H9 (cell line): ENCODE data around the gene MAP3K7. TPM values are rescaled to one million over a fixed set of nuclear protein-coding genes. Genes with fewer than 3 reads are reported as not detected.
A peak's percentile ranks its signal among the peaks of the same experiment; 100 is the strongest.

Experiments used
- DNase-seq: peaks from one replicate; pipeline ENCODE4 v3.0.0-alpha.2; 2017
- H2AFZ ChIP-seq: one replicate; pipeline ENCODE4 v1.6.1; 2013; ENCODE audit warnings: mild to moderate bottlenecking, low read length, control low read depth, moderate library complexity
- H2AK5ac ChIP-seq: 2 replicates; pipeline ENCODE4 v1.6.1; 2013; ENCODE audit warnings: low read length, control low read depth, mixed read lengths; ENCODE audit not compliant: insufficient read length
- H2BK120ac ChIP-seq: one replicate; pipeline ENCODE4 v1.6.1; 2013; ENCODE audit warnings: low read depth, mild to moderate bottlenecking, low read length, control low read depth, inconsistent platforms; ENCODE audit not compliant: poor library complexity, severe bottlenecking
- H2BK12ac ChIP-seq: 2 replicates; pipeline ENCODE4 v1.6.1; 2013; ENCODE audit warnings: low read length, control low read depth, mixed read lengths, low read depth; ENCODE audit not compliant: insufficient read length
- H2BK15ac ChIP-seq: 2 replicates; pipeline ENCODE4 v1.6.1; 2013; ENCODE audit warnings: low read depth, low read length, control low read depth
- H2BK20ac ChIP-seq: one replicate; pipeline ENCODE4 v1.6.1; 2013; ENCODE audit warnings: low read depth, mild to moderate bottlenecking, low read length, control low read depth, inconsistent platforms; ENCODE audit not compliant: poor library complexity, severe bottlenecking
- H2BK5ac ChIP-seq: 2 replicates; pipeline ENCODE4 v1.6.1; 2013; ENCODE audit warnings: low read length, control low read depth, mixed read lengths; ENCODE audit not compliant: insufficient read length
- H3K14ac ChIP-seq: 2 replicates; pipeline ENCODE4 v1.6.1; 2013; ENCODE audit warnings: low read length, control low read depth; ENCODE audit not compliant: insufficient read depth
- H3K18ac ChIP-seq: 2 replicates; pipeline ENCODE4 v1.6.1; 2013; ENCODE audit warnings: low read depth, mild to moderate bottlenecking, mixed read lengths, low read length, control low read depth; ENCODE audit not compliant: insufficient read length
- H3K23ac ChIP-seq: 2 replicates; pipeline ENCODE4 v1.6.1; 2013; ENCODE audit warnings: low read length, control low read depth, mixed read lengths, low read depth; ENCODE audit not compliant: insufficient read length
- H3K23me2 ChIP-seq: 2 replicates; pipeline ENCODE4 v1.6.1; 2013; ENCODE audit warnings: low read depth, mild to moderate bottlenecking, mixed read lengths, low read length, control low read depth; ENCODE audit not compliant: insufficient read length, poor library complexity, severe bottlenecking
- H3K27ac ChIP-seq: 2 replicates; pipeline ENCODE4 v1.5.1; 2013; ENCODE audit warnings: low read length, control low read depth, mixed read lengths, low read depth; ENCODE audit not compliant: insufficient read length
- H3K27me3 ChIP-seq: 2 replicates; pipeline ENCODE4 v1.6.1; 2013; ENCODE audit warnings: low read length, control low read depth, inconsistent platforms; ENCODE audit not compliant: insufficient read depth
- H3K4ac ChIP-seq: 2 replicates; pipeline ENCODE4 v1.6.1; 2013; ENCODE audit warnings: low read depth, mild to moderate bottlenecking, control low read depth, inconsistent platforms, low read length, moderate library complexity
- H3K4me1 ChIP-seq: 2 replicates; pipeline ENCODE4 v1.6.1; 2013; ENCODE audit warnings: low read length, control low read depth, inconsistent platforms; ENCODE audit not compliant: insufficient read depth
- H3K4me2 ChIP-seq: 2 replicates; pipeline ENCODE4 v1.6.1; 2013; ENCODE audit warnings: low read length, control low read depth, mixed read lengths; ENCODE audit not compliant: insufficient read length, insufficient read depth
- H3K56ac ChIP-seq: 2 replicates; pipeline ENCODE4 v1.6.1; 2013; ENCODE audit warnings: low read depth, mild to moderate bottlenecking, mixed read lengths, low read length, control low read depth; ENCODE audit not compliant: insufficient read length
- H3K79me1 ChIP-seq: 2 replicates; pipeline ENCODE4 v1.6.1; 2013; ENCODE audit warnings: low read depth, mild to moderate bottlenecking, moderate library complexity, low read length, control low read depth, inconsistent platforms; ENCODE audit not compliant: insufficient read depth, poor library complexity, severe bottlenecking
- H3K79me2 ChIP-seq: 2 replicates; pipeline ENCODE4 v1.6.1; 2013; ENCODE audit warnings: low read length, control low read depth, inconsistent platforms; ENCODE audit not compliant: insufficient read depth
- H3K9ac ChIP-seq: 2 replicates; pipeline ENCODE4 v1.6.1; 2013; ENCODE audit warnings: low read length, control low read depth, mixed read lengths; ENCODE audit not compliant: insufficient read length; ENCODE audit errors: extremely low read depth
- H3K9me3 ChIP-seq: one replicate; pipeline ENCODE4 v1.6.1; 2013; ENCODE audit warnings: low read depth, low read length, inconsistent platforms; ENCODE audit not compliant: control insufficient read depth
- H3T11ph ChIP-seq: one replicate; pipeline ENCODE4 v1.6.1; 2013; ENCODE audit warnings: mild to moderate bottlenecking, low read length, control low read depth, inconsistent platforms
- H4K20me1 ChIP-seq: one replicate; pipeline ENCODE4 v1.6.1; 2013; ENCODE audit not compliant: control insufficient read depth, insufficient read length, insufficient read depth
- H4K5ac ChIP-seq: 2 replicates; pipeline ENCODE4 v1.6.1; 2013; ENCODE audit warnings: low read depth, mild to moderate bottlenecking, mixed read lengths, low read length, control low read depth; ENCODE audit not compliant: insufficient read length
- H4K8ac ChIP-seq: replicated peaks from 2 replicates; pipeline ENCODE4 v1.6.1; 2013; ENCODE audit warnings: low read length, control low read depth, mixed read lengths, low read depth; ENCODE audit not compliant: insufficient read length
- H4K91ac ChIP-seq: 2 replicates; pipeline ENCODE4 v1.6.1; 2013; ENCODE audit warnings: low read depth, mild to moderate bottlenecking, moderate library complexity, mixed read lengths, low read length, control low read depth; ENCODE audit not compliant: insufficient read length
- H3K27ac Mint-ChIP-seq, 3 experiments: 2 replicates in 2 of 3; 3 replicates in 1 of 3; pipeline ENCODE4 v1.8.0; 2020 to 2021; ENCODE audit warnings: mixed read lengths in 3 of 3, mild to moderate bottlenecking in 1 of 3, moderate library complexity in 1 of 3
- H3K27me3 Mint-ChIP-seq: 2 replicates; pipeline ENCODE4 v1.8.0; 2021; ENCODE audit warnings: low read depth, mild to moderate bottlenecking, moderate library complexity, mixed read lengths
- H3K36me3 Mint-ChIP-seq, 3 experiments: 2 replicates in 2 of 3; 3 replicates in 1 of 3; pipeline ENCODE4 v1.8.0; 2020 to 2021; ENCODE audit warnings: low read depth in 3 of 3, mixed read lengths in 3 of 3; ENCODE audit not compliant: insufficient read depth in 1 of 3
- H3K4me1 Mint-ChIP-seq, 2 experiments: 2 replicates each; pipeline ENCODE4 v1.8.0; 2020; ENCODE audit warnings: mixed read lengths in 2 of 2
- H3K4me3 Mint-ChIP-seq, 2 experiments: 2 replicates in 1 of 2; 3 replicates in 1 of 2; pipeline ENCODE4 v1.8.0; 2020 to 2021; ENCODE audit warnings: mild to moderate bottlenecking in 2 of 2, mixed read lengths in 2 of 2, moderate library complexity in 1 of 2
- H3K9me3 Mint-ChIP-seq, 2 experiments: 2 replicates in 1 of 2; 3 replicates in 1 of 2; pipeline ENCODE4 v1.8.0; 2020; ENCODE audit warnings: mild to moderate bottlenecking in 2 of 2, mixed read lengths in 2 of 2, moderate library complexity in 1 of 2
- CTCF ChIP-seq: fragments of 200-600 bp; sonication (generic); conservative IDR thresholded peaks from 3 replicates; pipeline ENCODE4 v1.8.0; 2021; ENCODE audit warnings: antibody characterized with exemption, mild to moderate bottlenecking
- total RNA-seq: library from RNA; stranded (reverse); gene quantifications from 2 replicates; pipeline ENCODE4 v1.2.1, GENCODE V29; 2021

Gene MAP3K7
- total RNA-seq, 1 experiment from 2014 or later = 31.3 TPM

GRCh38 chr6:90544081-90544480, 42.8 kb downstream of the MAP3K7 start:
- no peak overlapping the region for H3K9ac ChIP-seq
- H3K18ac ChIP-seq = no peak overlapping the region
- H3K9me3 Mint-ChIP-seq = no peaks in the 10 kb centered on the region

More at GRCh38 chr6:90544081-90544480, 42.8 kb downstream of the MAP3K7 start:
- no peak overlapping the region for H3K4ac ChIP-seq
- H4K20me1 ChIP-seq = no peaks in the 10 kb centered on the region
- H3K9me3 ChIP-seq = no peaks in the 10 kb centered on the region
- no peak overlapping the region for H2BK20ac ChIP-seq
- peaks cover 19 to 49% (median 41%) of the 10 kb centered on the region in 3 experiments; a peak in 5 of 7 replicates for H3K36me3 Mint-ChIP-seq
- H3K27ac Mint-ChIP-seq = peak overlapping the region in 1 of 3 experiments; percentile 22; a peak in 1 of 7 replicates
- no peak overlapping the region for H4K5ac ChIP-seq
- H3K79me2 ChIP-seq = no peaks in the 10 kb centered on the region
- no peaks in the 10 kb centered on the region for H3K4me1 Mint-ChIP-seq
- no peaks in the 10 kb centered on the region for H3K79me1 ChIP-seq
- no peak overlapping the region for H2BK15ac ChIP-seq
- no peak overlapping the region for H3K4me3 Mint-ChIP-seq
- no peaks in the 10 kb centered on the region for H3K27me3 Mint-ChIP-seq
- no peaks in the 10 kb centered on the region for H3K4me1 ChIP-seq
- H2BK5ac ChIP-seq = no peak overlapping the region
- no peak overlapping the region for H4K8ac ChIP-seq
- no peaks in the 10 kb centered on the region for H3K23me2 ChIP-seq
- no peak overlapping the region for H2AK5ac ChIP-seq
- DNase-seq = no peak
- H2AFZ ChIP-seq = no peak overlapping the region
- TF ChIP-seq CTCF = no peak
- no peaks in the 10 kb centered on the region for H3K27me3 ChIP-seq
- H3T11ph ChIP-seq = no peak overlapping the region
- H3K4me2 ChIP-seq = no peak overlapping the region
- H3K27ac ChIP-seq = no peak overlapping the region
- H3K14ac ChIP-seq = no peak overlapping the region
- no peak overlapping the region for H3K56ac ChIP-seq
- no peak overlapping the region for H2BK120ac ChIP-seq
- no peak overlapping the region for H3K23ac ChIP-seq
- H4K91ac ChIP-seq = no peak overlapping the region
- no peak overlapping the region for H2BK12ac ChIP-seq
